ENCODE results near the gene DNAH11. TPM values are rescaled to one million over a fixed set of nuclear protein-coding genes. Genes with fewer than 3 reads are reported as not detected.

DNAH11 gene
- total RNA-seq, 1 experiment from 2014 or later: 0.39 TPM

- RAD21 ChIA-PET (ENCODE audit: low non-redundant PET in 1 of 2, low total read pairs in 2 of 2, uncharacterized antibody in 2 of 2, unreplicated experiment in 2 of 2): no interaction called here
- CTCF ChIA-PET: no interaction called here
- no peak overlapping the region for H2AFZ ChIP-seq (ENCODE audit: low read depth, low read length, poor library complexity, severe bottlenecking)
Observed at GRCh38 chr7:21891291-21891690, 348.5 kb downstream of the DNAH11 start.

More at GRCh38 chr7:21891291-21891690, 348.5 kb downstream of the DNAH11 start:
- intact Hi-C loops (cut with micrococcal nuclease): no loop called here
- Histone ChIP-seq H3K9me2 (ENCODE audit: insufficient read depth) (no peaks in the 10 kb centered on the region), H3K9ac (ENCODE audit: low read length) (no peak overlapping the region), H3K4me1 (ENCODE audit: control insufficient read depth in 1 of 2, insufficient read depth in 2 of 2, low read length in 2 of 2) (no peaks in the 10 kb centered on the region), H4K20me1 (ENCODE audit: insufficient read depth) (no peaks in the 10 kb centered on the region), H3K27me3 (ENCODE audit: insufficient read depth, low read length) (no peaks in the 10 kb centered on the region), H3K4me2 (ENCODE audit: low read length) (no peak overlapping the region), H3K27ac (ENCODE audit: low read depth, low read length) (no peak overlapping the region), H3K9me3 (ENCODE audit: control insufficient read depth in 1 of 2, insufficient read depth in 1 of 2, low read depth in 1 of 2, low read length in 2 of 2) (no peaks in the 10 kb centered on the region), H3K4me3 (replicated peaks in 1 of 2; ENCODE audit: low read depth in 1 of 2, low read length in 2 of 2) (no peak overlapping the region), H3K79me2 (ENCODE audit: insufficient read depth, low read length) (no peaks in the 10 kb centered on the region), H3K36me3 (ENCODE audit: control insufficient read depth in 1 of 2, insufficient read depth in 2 of 2, low read length in 2 of 2) (no peaks in the 10 kb centered on the region)
- BruUV-seq (replicated peaks): no TSS peak
- ATAC-seq: no peak
- POLR2A ChIA-PET: interaction anchor here (0.6 kb wide), 1 partner anchor 23 kb away, joined by 5 read pairs; no protein-coding TSS in a partner anchor
- no peak for DNase-seq (ENCODE audit: low read depth, low spot score)
- TF ChIP-seq ATF3 (IDR thresholded peaks at IDR 0.05) (no peak), ZBTB33 (IDR thresholded peaks at IDR 0.05; ENCODE audit: extremely low read depth, insufficient replicate concordance, low read length) (no peak), SIN3A (IDR thresholded peaks at IDR 0.05; ENCODE audit: low read depth) (no peak), YY1 (IDR thresholded peaks at IDR 0.05; ENCODE audit: extremely low read depth, insufficient replicate concordance, low read depth, low read length) (no peak), ELF1 (IDR thresholded peaks at IDR 0.05; ENCODE audit: borderline replicate concordance, low read depth) (no peak), EZH2phosphoT487 (IDR thresholded peaks at IDR 0.05; ENCODE audit: borderline replicate concordance) (no peak), POLR2A (IDR thresholded peaks at IDR 0.05; ENCODE audit: borderline replicate concordance, extremely low read depth, insufficient read depth, insufficient read length) (no peak), REST (IDR thresholded peaks at IDR 0.05; ENCODE audit: low read depth) (no peak), SRF (IDR thresholded peaks at IDR 0.05; ENCODE audit: low read depth) (no peak), RAD21 (IDR thresholded peaks at IDR 0.05; ENCODE audit: low read depth) (no peak), EGR1 (IDR thresholded peaks at IDR 0.05; ENCODE audit: low read depth) (no peak), EZH2 (IDR thresholded peaks at IDR 0.05) (no peak), POLR2AphosphoS5 (IDR thresholded peaks at IDR 0.05; ENCODE audit: low read depth, low read length) (no peak), CTCF (IDR thresholded peaks at IDR 0.05 in 2 of 3, conservative IDR thresholded peaks at IDR 0.05 in 1 of 3; ENCODE audit: borderline replicate concordance in 1 of 3, insufficient read depth in 1 of 3, low read depth in 2 of 3, low read length in 2 of 3) (no peak), MAX (IDR thresholded peaks at IDR 0.05) (no peak), CBX3 (IDR thresholded peaks at IDR 0.05; ENCODE audit: low read depth) (no peak)

Data from HCT116 (cell line).